ENCODE results near the gene CYFIP2.

Gene CYFIP2

DNA sequence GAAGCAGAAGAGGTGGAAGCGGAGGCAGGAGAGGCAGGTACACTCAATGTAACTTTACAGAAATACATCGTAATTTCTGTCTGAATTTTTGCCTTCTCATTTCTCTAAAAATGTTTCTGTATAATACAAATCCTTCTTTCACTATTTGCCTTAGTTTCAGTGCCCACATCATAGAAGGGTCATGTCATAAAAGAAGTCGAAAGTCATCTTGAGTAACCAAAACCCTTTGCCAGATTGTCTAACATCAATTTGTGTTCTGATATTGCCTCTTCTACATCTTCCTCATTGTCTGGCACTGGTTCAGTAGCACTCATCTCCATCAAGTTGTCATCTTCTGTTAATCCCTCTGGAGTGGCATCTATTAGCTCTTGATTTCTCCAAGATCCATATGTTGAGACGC lies 6.2 kb upstream of the CYFIP2 start:
- DNase-seq, result no peak

DNA sequence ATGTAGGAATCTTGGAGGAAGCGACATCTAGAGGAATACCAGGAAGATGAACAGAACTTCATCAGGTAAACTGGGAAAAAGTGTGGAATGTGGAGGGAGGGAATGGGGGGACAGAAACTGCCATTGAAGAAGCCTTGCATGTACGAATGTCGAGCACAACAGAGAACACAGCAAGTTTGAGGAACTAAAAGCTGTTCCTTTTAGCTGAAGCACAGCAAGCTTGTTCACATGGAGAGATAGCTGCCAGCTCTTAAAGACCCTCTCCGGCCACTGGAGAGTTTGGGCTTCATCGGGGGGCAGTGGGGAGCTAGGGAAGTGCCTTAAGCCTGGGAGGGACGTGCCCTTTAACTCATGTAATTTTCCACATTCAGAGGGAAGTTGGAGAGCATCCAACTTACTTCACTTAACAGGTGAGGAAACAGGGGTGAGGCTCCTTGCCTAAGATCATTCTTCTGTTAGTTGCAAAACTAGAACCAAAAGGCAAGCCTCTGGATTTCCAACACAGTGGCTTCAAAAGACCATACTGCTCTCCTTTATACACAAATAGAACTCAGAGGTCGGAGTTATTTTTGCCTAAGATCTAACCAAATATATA lies 2.3 kb upstream of the CYFIP2 start:
- DNase-seq, result no peak

DNA sequence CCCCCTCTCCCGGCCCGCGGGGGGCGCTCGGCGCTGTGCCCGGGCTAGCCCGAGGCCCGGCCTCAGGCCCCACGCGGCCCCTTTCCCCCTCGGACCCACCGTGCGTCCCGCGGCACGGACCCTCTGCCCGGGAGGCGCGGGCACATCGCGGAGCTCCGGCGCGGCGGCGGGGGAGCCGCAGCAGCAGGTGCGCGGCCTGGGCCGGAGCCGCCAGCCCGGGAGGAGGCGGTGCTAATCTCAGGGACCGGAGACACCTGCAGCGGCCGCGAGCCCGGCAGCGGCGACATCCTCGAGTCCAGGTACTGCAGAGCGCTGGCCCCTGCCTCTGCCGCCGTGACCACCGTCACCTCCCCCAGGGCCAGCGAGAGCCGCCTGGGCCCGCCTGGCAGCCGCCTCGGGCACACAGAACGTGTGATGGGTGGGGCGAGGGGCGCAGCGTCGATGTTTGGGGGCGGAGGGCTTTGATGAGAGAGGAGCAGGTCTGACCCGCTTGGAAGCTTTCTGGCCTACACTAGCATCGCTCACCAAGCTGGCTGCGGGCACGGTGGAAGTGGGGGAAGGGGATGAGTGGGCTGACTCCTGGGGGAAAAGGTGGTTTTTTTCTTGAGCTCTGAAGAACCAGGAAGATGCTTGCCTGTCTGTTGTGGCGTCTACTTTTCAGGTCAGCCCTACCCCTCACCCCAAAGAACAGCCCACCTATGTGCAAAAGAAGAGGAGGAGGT lies 524 bp downstream of the CYFIP2 start:
- peak; percentile 58 for DNase-seq

DNA sequence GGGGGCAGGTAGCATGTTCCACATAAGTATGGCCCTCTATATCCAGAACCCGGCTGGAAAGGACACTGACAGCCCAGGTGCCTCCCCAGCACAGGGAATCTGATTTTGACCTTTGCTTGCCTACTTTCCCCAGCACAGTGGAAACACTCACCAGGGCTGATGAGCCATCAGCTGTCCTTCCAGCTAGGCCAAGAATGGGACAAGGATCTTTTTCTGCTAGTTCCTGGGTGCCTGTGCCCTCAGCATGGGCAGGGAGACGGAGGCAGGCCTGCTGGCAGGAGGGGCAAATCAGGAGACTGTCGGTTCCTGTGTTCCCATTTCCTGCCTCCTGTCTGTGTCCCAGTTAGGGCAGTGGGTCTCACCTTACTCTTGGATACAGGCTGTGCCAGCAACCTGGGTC lies 1.1 kb downstream of the CYFIP2 start:
- DNase-seq, result no peak

DNA sequence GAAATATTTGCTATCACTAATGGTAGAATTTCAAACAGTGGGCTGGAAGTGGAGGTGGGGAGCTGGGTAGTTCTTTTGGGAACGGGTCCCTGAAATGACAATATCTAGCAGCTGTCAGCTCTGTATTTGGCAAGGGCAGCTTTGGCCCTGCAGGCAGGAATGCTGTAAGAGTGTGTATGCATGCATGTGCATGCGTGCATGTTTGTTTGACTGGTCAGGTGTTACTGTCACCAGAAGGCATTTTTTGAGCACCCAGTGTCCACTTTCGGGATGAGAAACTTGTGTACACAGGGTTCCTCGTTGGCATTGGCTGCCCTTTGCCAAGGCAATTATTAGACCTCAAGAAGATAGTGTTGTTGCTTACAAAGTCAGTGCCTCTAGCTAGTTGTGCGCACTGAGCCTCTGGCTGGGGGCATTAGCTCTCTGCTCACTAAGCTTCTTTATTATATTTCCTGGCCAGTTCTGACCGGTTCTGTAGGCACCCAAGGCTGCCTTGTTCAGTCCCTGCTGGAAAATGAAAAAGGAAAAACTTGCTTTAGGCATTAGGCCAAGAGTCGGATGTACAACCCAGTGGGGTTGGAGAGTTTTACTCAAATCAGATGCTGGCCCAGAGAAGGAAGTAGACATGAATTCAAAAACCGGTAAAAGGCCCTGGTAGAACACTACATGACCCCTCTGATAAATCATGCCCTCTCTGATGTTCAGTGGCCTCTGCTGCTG lies 2.0 kb downstream of the CYFIP2 start:
- DNase-seq, result no peak

DNA sequence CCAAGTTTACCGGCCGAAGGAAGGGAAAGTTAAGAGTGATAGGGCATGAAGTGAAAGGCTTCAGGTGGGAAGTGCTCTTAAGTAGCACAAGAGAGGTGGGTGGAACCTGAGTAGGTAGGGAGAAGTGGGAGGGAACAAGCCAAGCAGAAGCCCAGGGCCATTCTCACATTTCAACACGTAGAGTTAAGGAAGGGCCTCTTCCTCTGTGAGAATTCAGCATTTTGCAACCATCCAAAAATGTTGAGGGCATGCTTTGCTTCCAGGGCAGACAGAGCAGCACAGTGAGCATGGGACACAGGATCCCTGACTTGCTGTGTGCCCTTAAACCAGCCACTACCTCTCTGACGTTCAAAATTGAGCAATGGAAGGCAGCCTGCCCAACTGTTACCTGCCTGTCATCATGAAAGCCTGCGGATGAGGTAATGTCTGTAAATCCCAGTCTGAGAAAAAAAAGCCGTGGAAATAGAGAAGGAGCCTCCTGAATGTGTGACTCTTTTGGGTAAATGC lies 3.3 kb downstream of the CYFIP2 start:
- no peak for DNase-seq

DNA sequence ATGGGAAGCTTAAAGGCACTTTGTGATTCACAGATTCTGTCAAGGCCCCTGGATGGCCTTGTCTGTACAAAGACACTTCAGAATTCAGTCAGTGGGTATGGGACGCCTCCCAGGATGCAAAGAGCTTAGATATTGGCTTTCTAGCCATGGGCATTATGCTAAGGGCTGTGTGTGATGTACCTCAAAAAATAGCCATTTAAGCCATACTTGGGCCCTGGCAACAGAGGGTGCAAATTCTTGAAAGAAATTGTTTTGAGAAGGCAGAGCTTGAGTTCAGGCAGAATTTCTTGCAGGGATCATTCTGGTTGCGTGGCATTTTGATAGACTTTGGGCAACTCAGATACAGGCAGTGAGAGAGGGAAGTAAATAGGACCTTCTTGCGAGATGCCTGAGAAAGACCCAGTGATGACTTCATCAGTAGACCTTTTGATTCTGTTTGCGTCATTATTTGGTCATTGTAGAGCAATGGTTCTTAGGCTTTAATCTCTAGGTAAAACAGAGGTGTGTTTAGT lies 3.9 kb downstream of the CYFIP2 start:
- DNase-seq, result peak; percentile 45

DNA sequence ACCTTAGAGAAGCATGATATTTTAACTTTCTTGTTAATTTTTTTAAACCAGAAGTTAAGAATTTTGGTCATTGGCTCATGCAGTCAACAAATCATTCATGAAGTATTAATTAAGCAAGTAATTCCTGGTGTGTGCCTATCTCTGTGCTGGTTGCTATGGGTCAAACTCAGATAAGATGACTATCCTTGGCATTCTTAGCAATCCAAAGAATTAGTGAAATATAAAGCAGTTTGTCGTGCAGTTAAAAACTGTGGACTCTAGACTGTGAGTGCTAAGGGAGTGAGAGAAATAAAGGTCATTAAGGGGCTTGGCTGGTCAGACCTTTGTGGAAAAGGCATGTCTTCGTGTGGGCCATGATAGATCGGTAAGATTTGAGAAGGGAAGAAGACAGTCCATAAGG lies 4.8 kb downstream of the CYFIP2 start:
- DNase-seq, result no peak

DNA sequence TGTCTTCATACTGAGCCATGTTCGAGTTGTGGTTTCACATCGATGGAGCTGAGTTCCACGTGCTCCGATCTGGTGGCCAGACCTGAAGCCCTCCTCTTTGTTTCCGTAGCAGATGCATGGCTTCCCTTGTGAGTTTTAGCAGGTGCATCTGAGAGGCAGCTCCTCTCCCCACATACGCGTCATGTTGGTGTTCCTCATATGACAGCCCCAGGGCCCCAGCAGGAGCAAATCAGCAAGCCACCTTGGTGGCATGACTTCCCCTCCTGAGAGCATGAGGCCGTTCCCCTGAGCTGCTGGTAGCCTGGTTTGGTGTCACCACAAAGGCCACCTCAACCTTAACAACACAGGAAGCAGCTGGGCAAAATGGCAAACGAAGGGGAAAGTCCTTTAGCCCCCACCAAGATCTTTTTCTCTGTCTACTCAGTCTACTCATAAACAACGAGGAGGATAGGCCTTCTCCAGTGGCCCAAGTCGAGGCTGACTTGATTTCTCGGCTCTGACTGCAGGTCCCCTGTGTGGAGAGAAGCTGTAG lies 5.9 kb downstream of the CYFIP2 start:
- peak; percentile 94 for DNase-seq

DNA sequence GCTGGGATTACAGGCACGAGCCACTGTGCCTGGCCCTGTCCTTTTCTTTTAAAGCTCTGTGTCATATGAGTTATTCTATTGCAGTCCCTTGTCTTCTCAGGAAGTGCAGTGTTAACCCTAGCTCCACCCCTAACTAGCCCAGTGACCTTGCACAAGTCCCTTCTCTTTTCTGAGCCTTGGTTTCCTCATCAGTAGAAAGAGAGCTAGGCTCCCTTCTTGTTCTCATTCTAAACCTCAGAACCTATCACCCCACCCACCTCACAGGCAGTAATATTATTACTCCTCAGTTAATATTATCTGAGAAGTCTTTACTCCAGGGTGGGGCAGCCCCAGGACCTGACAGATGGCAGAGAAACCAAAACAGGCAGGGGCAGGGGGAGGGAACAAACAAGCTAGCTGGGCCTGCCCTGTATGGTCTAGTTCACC lies 7.2 kb downstream of the CYFIP2 start:
- DNase-seq, result no peak

DNA sequence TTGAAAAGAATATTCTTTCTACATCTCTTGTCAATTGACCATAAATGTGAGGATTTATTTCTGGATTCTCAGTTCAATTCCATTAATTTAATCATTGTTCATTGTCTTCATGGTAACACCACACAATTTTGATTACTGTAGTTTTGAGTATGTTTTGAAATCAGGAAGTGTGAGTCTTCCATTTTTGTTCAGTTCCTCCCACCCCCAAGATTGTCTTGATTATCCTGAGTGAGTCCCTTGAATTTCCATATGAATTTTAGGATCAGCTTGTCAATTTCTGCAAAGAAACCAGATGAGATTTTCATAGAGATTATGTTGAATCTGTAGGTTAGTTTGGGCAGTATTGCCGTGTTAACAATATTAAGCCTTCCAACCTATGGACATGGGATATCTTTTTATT lies 9.5 kb downstream of the CYFIP2 start:
- DNase-seq, result no peak

DNA sequence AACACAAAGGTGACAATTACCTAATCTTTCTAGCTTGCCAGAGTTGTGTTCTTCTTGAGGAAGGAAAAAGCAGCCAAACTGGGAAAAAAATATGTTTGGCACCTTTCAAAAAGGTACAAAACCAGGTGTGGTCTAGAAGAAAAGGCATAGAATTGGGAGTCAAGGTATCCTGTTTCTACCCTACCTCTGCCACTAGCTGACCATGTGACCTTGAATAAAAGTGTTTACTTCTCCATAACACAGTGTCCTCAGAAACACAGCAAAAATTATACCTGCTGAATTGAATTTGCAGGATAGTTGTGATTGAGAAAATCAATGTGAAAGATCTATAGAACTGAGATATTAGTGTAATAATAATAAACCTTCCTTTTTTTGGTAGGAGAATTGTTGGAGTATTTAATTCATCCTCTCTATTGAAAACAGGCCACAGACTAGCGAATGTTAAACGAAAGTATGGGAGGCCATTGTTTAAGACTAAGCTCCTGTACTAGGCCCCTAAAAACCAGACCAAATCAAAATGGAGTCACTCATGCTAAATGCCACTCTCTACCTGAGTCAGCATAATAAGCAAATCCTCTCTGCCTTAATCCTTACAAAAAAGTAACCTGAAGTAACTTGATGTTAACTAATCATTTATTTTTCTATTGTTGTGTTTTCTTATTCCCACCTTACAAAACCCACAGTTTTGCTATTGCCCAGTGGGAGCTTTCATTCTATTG lies 12.6 kb downstream of the CYFIP2 start:
- no peak for DNase-seq

DNA sequence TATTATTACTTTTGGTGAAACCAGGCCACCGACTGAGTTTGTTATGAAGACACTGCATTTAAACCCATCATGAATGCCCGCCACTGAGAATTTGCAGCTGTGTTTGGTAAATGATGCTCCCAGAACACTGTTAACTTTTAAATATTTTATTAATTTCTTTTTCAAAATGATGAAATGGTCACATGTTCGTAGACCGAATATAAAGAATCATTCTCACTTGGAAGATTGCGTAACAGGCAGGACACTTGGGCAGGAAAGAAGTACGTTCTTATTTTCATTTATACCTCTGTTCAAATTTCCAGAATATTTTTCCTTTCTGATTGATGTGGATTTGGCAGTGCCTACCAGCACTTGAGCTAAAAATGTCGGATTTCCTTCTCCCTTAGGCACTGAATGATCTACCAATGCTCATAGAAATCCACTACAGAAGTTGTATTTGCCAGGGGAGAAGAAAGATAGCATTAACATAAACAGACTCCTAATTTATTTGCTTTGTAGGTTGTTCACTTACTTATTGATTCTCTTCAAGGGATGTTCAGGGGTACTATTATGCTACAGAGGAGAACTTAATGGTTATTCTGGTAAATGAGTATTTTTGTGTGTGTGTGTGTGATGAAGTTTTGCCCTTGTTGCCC lies 13.8 kb downstream of the CYFIP2 start:
- DNase-seq, result no peak

DNA sequence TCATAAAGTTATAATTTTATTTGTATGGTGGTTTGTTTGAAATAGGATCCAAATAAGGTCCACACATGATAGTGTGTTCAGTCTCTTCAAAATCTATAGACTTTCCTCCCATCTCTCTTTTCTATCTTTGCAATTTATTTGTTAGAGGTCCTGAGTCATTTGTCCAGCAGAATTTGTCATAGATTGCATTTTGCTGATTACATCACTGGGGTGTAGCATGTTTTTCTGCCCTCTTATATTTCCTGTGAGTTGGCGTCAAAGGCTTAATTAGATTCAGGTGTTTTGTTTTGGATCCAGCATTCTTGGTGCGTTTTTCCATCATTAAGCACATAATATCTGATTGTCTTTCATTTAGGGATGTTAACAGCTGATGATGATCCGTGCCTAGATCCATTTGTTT lies 15.0 kb downstream of the CYFIP2 start:
- DNase-seq, result no peak

DNA sequence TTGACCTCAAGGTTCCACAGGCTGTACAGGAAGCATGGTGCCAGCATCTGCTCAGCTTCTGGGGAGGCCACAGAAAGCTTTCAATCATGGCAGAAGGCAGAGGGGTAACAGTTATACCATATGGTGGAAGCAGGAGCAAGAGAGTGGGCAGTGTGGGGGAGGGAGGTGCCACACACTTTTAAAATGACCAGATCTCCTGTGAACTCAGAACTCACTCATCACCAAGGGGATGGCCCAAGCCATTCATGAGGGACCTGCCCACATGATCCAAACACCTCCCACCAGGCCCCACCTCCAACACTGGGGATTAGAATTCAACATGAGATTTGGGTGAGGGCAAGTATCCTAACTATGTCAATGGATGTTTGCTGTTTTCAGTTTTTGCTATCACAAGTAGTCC lies 16.2 kb downstream of the CYFIP2 start:
- no peak for DNase-seq

DNA sequence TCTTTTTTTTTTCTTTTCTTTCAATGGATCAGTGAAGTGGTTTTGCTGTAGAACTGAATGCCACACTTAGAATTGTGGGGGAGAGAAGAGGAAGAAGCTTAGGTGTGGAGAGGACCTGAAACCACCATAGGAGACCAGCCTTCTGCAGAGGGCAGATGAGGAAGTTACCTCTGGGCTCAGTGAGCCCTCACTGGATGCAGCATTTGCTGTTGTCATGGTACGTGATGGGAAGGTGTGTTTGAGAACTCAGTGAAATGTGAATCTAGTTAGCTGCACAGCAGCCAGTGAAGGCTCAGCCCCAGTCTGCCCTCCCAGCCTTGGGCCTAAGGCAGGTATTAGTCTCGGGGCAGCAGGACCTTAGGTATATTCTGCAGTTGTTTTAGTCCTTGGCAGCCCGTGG lies 17.5 kb downstream of the CYFIP2 start:
- DNase-seq, result no peak

DNA sequence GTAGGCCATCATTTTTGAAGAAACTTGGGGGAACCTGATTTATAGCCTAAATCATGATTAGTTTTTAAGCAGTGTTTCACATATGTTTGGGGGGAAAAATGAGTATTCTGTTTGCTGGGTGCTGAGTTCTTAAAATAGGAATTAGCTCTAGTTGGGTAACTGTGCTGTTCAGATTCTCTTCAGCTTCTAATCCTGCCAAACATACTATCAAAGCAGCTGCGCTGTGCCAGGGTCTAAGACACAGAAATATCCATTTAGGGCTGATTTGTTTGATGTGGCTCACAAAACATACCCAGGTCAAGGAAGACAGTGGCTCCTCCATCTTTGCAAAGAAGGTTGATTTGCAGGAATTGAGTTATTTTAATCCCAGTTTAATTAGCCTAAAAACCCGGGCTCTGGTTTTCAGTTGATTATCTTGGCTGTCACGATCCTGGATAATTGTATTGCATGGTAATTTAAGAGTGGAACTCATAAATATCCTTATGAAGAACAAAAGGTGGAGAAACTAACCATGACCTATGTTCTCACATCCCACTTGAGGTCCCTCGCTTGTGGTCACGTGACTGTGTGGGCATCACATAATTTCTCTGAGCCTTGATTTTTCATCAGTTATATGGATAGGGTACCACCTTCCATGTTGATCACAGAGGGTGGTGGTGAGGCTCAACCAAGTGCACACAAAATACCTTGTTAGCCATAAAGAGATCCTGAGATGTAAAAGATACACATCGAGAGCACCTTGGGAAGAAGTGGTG lies 18.7 kb downstream of the CYFIP2 start:
- no peak for DNase-seq

DNA sequence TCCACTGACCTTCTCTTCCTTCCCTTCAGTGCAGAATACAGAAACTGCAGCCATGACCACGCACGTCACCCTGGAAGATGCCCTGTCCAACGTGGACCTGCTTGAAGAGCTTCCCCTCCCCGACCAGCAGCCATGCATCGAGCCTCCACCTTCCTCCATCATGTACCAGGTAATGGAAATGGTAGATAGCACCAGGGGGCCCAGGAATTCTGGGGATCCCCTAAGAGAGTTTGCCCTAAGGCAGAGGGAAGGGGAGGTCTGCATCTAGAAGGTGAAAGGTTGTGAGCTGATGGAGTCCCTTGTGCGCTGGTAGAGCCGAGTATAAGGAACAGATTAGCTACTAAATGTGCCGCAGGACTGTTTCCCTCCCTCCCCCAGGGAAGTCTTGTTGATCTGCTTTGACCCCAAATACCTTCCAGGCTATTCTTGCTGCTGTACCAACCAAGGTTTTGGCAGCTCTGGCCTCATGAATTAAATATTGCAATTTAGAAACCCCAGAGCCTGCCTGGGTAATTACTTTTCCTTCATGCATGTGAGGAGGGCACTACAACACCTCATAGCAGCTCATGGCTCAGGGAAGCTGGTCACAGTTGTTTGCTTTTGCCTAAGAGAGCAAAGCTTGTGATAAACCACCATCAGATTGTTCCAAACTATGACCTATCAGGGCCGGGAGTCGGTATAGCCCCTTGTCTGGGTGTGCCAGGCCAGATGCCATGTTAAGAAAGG lies 19.6 kb downstream of the CYFIP2 start:
- DNase-seq, result no peak

DNA sequence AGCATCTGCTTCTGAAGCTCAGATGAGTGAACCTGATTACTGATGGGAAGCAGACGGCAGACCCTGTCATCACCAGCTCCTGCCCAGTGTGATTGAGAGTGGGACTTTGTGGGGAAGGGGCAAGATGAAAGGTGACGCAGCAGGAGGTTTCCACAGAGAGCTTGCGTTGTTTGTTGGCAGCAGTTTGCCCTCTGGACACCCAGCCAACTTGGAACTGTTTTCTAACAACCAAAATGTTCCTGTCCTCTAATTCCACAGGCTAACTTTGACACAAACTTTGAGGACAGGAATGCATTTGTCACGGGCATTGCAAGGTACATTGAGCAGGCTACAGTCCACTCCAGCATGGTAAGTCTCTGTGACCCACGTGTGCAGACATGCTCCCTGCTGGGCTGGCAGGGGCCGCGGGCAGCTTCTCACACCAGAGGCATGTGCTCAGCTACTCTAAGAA lies 20.9 kb downstream of the CYFIP2 start:
- no peak for DNase-seq

DNA sequence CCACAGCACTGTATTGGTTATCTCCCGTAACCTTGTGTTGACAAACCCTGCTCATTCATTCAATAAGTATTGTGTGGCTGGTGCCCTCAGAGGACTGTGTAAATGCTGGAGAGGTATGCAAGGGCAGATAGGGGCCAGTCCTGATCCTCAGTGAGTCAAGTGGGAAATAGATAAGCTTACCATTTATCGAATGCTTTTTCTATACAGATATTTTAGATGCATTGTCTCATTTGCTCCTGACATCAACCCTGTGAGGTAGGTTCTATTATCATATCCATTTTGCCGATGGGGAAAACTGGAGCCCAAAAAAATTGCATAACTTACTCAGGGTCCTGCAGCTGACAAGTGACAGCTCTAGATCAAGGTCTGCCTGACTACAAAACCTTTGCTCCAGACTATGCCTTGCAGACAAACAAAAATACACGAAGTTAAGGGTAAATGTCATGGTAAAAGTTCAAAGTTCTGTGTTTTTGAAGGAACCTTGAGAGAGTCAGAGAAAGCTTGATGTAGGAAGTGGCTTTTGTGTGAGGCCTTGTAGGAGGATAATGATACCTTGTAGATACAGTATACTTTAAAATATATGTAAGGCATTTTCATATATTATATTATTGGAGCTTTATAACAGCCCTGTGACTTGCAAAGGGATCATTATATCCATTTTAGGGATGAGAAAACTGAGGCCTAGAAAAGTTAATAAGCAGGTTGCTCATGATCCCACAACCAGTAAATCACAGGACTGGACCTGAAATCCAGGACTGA lies 22.7 kb downstream of the CYFIP2 start:
- DNase-seq, result no peak

Measured in stimulated activated CD4-positive, alpha-beta T cell treated with anti-CD3 and anti-CD28 coated beads, Interleukin-1b, Interleukin-23, amount 100 ng/mL, for 48 hours (primary cell).